ENCODE results near the gene SLC22A4.

DNA sequence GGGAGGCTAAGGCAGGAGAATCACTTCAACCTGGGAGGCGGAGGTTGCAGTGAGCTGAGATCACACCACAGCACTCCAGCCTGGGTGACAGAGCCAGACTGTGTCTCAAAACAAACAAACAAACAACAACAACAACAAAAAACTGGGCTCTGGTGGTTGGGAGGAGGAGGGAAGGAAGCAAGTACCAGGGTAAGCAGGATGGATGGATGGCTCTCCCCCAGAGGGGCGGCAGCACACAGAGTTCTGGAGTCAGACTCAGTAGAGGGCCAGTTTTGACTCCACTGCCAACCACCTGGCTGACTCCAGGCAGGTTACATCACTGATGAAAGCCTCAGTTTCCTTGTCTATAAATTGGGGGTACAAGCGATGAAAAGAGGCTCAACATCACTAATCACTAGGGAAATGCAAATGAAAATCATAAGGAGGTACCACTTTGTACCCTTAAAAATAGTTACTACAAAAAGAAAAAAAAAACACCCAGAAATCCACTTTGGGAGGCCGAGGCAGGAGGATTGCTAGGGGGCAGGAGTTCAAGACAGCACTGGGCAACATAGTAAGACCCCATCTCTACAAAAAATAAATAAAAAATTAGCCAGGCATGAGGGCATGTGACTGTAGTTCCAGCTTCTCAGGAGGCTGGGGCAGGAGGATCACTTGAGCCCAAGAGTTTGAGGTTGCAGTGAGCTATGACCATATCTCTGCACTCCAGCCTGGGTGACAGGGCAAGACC, 3.2 kb downstream of the SLC22A4 start:
- TF ChIP-seq POLR2AphosphoS5 (IDR thresholded peaks at IDR 0.05), result no peak
- TF ChIP-seq, protein P1, sequence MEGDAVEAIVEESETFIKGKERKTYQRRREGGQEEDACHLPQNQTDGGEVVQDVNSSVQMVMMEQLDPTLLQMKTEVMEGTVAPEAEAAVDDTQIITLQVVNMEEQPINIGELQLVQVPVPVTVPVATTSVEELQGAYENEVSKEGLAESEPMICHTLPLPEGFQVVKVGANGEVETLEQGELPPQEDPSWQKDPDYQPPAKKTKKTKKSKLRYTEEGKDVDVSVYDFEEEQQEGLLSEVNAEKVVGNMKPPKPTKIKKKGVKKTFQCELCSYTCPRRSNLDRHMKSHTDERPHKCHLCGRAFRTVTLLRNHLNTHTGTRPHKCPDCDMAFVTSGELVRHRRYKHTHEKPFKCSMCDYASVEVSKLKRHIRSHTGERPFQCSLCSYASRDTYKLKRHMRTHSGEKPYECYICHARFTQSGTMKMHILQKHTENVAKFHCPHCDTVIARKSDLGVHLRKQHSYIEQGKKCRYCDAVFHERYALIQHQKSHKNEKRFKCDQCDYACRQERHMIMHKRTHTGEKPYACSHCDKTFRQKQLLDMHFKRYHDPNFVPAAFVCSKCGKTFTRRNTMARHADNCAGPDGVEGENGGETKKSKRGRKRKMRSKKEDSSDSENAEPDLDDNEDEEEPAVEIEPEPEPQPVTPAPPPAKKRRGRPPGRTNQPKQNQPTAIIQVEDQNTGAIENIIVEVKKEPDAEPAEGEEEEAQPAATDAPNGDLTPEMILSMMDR (IDR thresholded peaks at IDR 0.05; ENCODE audit: poor library complexity, severe bottlenecking), result no peak
- no peak for TF ChIP-seq SMC3 (conservative IDR thresholded peaks at IDR 0.05; ENCODE audit: poor library complexity)
- no peak for TF ChIP-seq MXI1 (conservative IDR thresholded peaks at IDR 0.05; ENCODE audit: poor library complexity, severe bottlenecking)
- no peak for TF ChIP-seq TAF1 (IDR thresholded peaks at IDR 0.05; ENCODE audit: low read depth)
- TF ChIP-seq RAD21 (conservative IDR thresholded peaks at IDR 0.05), result no peak
- TF ChIP-seq, protein P2, sequence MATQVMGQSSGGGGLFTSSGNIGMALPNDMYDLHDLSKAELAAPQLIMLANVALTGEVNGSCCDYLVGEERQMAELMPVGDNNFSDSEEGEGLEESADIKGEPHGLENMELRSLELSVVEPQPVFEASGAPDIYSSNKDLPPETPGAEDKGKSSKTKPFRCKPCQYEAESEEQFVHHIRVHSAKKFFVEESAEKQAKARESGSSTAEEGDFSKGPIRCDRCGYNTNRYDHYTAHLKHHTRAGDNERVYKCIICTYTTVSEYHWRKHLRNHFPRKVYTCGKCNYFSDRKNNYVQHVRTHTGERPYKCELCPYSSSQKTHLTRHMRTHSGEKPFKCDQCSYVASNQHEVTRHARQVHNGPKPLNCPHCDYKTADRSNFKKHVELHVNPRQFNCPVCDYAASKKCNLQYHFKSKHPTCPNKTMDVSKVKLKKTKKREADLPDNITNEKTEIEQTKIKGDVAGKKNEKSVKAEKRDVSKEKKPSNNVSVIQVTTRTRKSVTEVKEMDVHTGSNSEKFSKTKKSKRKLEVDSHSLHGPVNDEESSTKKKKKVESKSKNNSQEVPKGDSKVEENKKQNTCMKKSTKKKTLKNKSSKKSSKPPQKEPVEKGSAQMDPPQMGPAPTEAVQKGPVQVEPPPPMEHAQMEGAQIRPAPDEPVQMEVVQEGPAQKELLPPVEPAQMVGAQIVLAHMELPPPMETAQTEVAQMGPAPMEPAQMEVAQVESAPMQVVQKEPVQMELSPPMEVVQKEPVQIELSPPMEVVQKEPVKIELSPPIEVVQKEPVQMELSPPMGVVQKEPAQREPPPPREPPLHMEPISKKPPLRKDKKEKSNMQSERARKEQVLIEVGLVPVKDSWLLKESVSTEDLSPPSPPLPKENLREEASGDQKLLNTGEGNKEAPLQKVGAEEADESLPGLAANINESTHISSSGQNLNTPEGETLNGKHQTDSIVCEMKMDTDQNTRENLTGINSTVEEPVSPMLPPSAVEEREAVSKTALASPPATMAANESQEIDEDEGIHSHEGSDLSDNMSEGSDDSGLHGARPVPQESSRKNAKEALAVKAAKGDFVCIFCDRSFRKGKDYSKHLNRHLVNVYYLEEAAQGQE (IDR thresholded peaks at IDR 0.05; ENCODE audit: borderline replicate concordance), result no peak
